Stimulated activated CD4-positive, alpha-beta T cell treated with anti-CD3 and anti-CD28 coated beads, Interleukin-1b, Interleukin-23, amount 100 ng/mL, for 48 hours (primary cell): ENCODE data around the gene TMED4.
A peak's percentile ranks its signal among the peaks of the same experiment; 100 is the strongest.

Source experiments
- DNase-seq: peaks from one replicate; pipeline ENCODE4 v3.0.0-alpha.2; 2020

The TMED4 gene

GRCh38 chr7:44581879-44582603, at the start of gene TMED4:
TMED4 (minus strand) TSS chr7:44582231; CDS start chr7:44582206, 25 bp downstream.
- DNase-seq, result peak; percentile 100

DNA sequence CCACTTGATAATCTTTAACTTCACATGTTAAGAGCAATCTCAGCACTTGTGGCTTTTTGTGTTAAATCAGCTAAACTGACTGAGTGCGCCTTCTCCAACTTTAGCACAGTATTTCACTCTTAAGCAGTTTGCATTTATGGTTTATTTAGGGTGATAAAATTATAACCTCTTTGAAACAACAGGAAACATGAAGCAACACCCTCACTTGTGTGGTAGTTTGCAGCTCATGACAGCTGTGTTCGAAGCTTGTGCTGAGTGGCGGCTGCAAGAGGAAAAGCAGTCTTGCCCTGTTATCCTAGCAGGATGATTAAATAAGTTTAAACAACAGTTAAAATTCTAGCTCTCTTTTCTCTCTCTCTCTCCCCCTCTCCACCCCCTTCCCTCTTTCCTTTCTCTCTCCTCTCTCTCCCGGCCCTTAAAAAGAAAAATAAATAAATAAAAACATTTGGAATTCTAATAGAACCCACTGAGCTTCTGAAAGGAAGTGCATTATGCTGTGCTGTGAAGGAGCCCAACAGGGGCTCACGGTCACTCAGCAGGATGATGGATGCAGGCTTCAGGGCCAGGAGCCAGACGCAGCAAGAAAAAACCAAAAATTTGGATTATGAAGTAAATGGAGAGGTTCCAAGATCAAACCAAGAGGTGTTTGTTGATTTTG, 49.6 kb upstream of the TMED4 start:
- DNase-seq, result no peak

- no peak for DNase-seq
Observed at GRCh38 chr7:44630792-44631457, 48.9 kb upstream of the TMED4 start.

DNA sequence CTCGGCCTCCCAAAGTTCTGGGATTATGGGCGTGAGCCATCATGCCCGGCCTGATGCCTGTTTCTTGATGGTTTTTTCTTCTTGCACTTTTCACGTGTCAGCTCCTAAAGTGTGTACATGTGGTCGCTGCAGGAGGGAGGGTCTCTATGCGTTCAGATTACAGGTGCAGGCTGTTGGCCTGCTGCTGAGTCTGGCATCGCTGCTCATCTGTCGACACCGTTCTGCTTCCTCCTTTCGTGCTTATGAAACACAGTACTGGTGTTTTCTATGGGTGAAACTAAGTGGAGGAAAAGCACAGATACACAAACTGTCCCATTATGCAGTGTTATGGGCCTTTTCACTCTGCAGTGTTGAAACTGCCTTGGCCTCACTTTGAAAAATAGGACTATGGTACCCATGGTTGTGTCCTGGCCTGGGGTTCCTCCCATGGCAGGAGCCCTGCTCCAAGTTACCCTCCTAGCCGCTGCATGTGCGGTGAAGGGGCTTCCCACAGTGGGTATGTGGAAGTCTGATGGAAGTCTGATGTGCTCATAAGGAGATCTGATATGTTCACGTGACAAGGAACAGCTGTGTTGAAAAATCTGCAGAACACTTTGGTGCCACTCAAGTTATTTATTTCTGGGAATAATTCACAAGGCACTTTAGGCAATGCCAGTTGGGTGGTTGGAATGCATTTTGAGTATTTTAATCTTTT, 47.9 kb upstream of the TMED4 start:
- no peak for DNase-seq

- no peak for DNase-seq
Observed at GRCh38 chr7:44626620-44627019, 44.6 kb upstream of the TMED4 start.

DNA sequence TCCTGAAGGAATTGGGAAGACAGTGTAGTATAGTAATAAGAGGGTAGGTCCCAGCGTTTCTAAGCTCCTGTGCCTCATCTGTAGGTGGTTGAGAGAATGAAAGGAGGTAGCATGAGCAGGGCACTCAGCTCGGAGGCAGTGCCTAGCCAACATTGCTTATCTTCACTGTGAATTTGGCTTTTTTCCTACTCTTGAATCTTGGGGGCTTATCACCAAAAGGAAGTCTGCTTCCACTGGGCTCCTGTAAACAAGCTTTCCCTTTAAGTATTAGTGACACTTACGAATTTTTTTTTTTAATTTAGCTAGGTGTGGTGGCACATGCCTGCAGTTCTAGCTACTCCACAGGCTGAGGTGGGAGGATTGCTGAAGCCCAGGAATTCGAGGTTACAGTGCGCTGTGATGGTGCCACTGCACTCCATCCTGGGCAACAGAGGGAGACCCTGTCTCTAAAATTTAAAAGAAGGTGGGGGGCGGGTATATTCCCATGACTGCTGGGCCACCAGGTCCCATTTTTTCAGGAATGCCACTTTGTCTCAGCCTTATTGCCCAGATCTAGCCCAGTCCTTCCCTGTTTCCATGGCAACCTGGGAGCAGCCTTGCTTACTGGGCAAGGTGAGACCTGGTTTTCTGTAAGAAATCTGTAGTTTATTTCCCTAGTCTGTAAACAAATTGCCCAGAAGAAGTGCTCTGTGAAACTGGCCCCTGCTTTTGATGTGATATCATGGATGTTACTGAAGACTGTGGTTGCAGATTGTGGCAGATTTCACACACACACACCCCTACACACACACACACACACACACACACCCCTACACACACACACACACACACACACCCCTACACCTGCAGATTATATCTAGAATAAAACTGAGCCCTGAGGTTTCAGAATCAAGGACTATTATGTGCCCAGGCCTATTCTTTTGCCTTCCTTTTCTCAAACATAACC, 43.8 kb upstream of the TMED4 start:
- DNase-seq, result no peak

DNA sequence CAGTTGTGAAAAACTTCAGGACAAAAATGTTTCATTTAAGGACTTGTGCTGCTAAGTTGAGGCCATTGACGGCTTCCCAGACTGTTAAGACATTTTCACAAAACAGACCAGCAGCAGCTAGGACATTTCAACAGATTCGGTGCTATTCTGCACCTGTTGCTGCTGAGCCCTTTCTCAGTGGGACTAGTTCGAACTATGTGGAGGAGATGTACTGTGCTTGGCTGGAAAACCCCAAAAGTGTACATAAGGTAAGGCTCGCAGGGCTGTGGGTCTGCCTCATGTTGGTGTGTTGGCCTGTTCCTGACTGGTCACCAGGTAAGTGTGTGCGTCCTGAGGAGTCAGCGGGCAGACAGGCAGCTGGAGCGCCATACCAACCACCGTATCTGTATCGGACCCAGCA, 42.3 kb upstream of the TMED4 start:
- DNase-seq, result no peak

- DNase-seq, result peak; percentile 56
Observed at GRCh38 chr7:44622342-44623151, 40.5 kb upstream of the TMED4 start.

GRCh38 chr7:44621750-44622103, 39.7 kb upstream of the TMED4 start:
- no peak for DNase-seq

DNA sequence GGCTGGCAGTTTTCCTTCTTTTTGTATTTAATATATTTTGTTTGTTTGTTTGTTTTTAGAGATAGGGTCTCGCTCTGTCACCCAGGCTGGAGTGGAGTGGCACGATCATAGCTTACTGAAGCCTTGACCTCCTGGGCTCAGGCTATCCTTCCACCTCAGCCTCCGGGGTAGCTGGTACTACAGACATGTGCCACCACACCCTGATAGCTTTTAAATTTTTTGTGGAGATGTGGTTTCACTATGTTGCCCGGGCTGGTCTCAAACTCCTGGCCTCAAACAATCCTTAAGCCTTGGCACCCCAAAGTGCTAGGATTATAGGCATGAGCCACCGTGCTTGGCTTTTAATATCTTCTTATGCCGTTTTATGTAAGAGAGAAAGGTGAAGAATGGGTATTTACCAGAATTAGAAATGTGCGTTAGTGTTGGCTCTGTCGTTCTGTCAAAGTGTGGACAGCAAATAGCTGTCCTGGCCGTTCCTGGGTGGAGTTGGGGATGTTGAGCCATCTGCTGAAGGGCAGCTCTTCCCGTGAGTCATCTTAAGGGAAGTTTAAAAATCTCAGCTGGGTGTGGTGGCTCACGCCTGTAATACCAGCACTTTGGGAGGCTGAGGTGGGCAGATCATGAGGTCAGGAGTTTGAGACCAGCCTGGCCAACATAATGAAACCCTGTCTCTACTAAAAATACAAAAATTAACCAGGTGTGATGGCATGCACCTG, 39.2 kb upstream of the TMED4 start:
- DNase-seq, result no peak

GRCh38 chr7:44618753-44619152, 36.7 kb upstream of the TMED4 start:
- DNase-seq, result no peak

- DNase-seq, result no peak
Observed at GRCh38 chr7:44618045-44618444, 36.0 kb upstream of the TMED4 start.

GRCh38 chr7:44617225-44617890, 35.3 kb upstream of the TMED4 start:
- DNase-seq, result peak; percentile 62

GRCh38 chr7:44616545-44616944, 34.5 kb upstream of the TMED4 start:
- DNase-seq, result no peak

- DNase-seq, result no peak
Observed at GRCh38 chr7:44615793-44616192, 33.8 kb upstream of the TMED4 start.

GRCh38 chr7:44615149-44615611, 33.1 kb upstream of the TMED4 start:
- no peak for DNase-seq

GRCh38 chr7:44609829-44610228, 27.8 kb upstream of the TMED4 start:
- DNase-seq, result no peak

DNA sequence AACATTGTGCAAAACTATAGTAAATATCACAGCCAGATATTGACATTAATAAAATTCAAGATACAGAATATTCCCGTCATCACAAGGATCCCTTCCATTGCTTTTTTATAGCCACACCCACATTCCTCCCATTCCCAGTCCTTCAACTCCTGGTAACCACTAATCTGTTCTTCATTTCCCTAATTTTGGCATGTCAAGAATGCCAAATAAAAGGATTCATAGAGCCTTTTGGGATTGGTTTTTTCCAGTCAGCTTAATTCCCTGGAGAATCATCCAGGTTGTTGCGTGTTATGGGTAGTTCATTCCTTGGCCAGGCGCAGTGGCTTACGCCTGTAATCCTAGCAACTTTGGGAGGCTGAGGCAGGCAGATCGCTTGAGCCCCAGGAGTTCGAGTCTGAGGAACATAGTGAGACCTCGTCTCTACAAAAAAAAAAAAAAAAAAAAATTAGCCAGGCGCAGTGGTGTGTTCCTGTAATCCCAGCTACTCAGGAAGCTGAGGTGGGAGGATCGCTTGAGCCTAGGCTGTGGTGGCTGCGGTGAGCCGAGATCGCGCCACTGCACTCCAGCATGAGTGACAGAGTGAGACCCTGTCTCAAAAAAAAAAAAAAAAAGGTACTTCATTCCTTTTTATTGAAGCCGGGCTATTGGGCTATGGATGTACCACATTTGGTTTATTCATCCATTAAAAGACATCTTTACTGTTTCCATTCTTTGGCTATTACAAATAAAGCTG, 27.1 kb upstream of the TMED4 start:
- DNase-seq, result no peak
